Measurements from ENCODE around the gene CD2AP.

DNA sequence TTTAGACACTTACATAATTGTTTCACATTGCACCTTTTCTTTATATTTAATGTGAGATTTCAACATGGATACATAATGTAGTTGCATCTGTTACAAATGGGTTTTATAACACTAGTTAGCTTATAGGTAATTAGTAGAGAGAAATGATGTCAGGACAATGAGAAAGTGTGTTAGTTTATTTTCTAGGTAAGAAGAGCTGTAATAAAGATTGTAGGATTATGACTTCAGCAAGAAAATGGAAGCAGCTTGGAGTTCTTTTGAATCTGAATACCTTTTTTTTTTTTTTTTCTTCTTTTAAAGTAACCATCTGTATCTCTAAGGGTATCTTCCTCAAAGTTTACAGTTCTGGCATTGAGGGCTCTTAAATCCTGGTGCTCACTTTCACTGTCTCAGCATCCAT lies 35.3 kb downstream of the CD2AP start:
- TF ChIP-seq CTCF (IDR thresholded peaks at IDR 0.05) (no peak), POLR2AphosphoS5 (IDR thresholded peaks at IDR 0.05; ENCODE audit: insufficient read depth in 1 of 2, low read depth in 1 of 2) (no peak), POLR2A (IDR thresholded peaks at IDR 0.05) (no peak)

Data from vagina (tissue), 2 donors.